Renal cortical epithelial cell (primary cell): ENCODE data around the gene SLC38A6. TPM values are rescaled to one million over a fixed set of nuclear protein-coding genes. Genes with fewer than 3 reads are reported as not detected.

Source experiments
- total RNA-seq: library from RNA; depleted of rRNA; stranded (reverse); fragments of >200 nt; gene quantifications from 2 replicates; pipeline ENCODE4 v1.2.3, GENCODE V29; 2014

Gene SLC38A6
- total RNA-seq, 1 donor from 2014 or later = 34.7 TPM

Other genes starting within 250 kb of the SLC38A6 start
- gene MNAT1, start 246.5 kb upstream of the SLC38A6 start, total RNA-seq = 60.7 and 116 TPM in 2 replicates
- gene TRMT5, start 166 bp upstream of the SLC38A6 start, total RNA-seq = 11.6 and 28.5 TPM in 2 replicates